ENCODE results near the gene PTPRCAP. TPM values are rescaled to one million over a fixed set of nuclear protein-coding genes. Genes with fewer than 3 reads are reported as not detected.

The PTPRCAP gene
- total and polyA plus RNA-seq, 2 donors from 2014 or later, result 4.7 to 20.3 TPM

DNA sequence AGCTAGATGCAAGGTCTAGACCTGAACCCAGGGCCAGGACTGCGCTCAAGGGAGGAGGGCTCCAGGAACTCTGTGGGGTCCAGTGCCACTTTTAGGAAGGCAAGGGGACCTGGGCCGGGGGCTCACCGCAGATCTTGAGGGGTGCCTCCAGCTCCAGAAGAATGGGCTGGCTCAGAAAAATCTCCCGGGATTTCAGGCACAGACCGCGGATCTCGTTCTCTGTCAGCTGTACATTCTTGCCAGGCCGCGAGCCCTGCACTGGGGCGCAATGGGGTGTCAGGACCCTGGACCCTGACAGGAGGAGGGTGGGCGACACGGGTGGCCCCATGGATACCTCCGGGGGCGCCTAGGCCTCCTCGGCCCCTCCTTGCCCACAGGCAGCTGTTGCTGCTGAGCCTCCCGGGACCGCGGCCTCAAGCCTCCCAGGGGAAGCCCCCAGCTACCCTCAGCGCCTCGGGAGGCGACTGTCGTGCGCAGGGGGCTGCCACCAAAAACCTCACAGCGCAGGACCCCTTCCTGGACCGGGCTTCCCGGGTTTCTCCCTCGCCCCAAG is 36.5 kb downstream of the PTPRCAP start:
- H3K9ac ChIP-seq (ENCODE audit: low read length in 3 of 3), result peak overlapping the region; percentile 13 to 92 (median 90)
- intact Hi-C loops (cut with DNase I), result no loop called here
- TF ChIP-seq, protein P1, sequence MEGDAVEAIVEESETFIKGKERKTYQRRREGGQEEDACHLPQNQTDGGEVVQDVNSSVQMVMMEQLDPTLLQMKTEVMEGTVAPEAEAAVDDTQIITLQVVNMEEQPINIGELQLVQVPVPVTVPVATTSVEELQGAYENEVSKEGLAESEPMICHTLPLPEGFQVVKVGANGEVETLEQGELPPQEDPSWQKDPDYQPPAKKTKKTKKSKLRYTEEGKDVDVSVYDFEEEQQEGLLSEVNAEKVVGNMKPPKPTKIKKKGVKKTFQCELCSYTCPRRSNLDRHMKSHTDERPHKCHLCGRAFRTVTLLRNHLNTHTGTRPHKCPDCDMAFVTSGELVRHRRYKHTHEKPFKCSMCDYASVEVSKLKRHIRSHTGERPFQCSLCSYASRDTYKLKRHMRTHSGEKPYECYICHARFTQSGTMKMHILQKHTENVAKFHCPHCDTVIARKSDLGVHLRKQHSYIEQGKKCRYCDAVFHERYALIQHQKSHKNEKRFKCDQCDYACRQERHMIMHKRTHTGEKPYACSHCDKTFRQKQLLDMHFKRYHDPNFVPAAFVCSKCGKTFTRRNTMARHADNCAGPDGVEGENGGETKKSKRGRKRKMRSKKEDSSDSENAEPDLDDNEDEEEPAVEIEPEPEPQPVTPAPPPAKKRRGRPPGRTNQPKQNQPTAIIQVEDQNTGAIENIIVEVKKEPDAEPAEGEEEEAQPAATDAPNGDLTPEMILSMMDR (IDR thresholded peaks at IDR 0.05; ENCODE audit: borderline replicate concordance, extremely low read depth, insufficient read depth), result no peak
- peaks cover 0 to 19% (median 2%) of the 10 kb centered on the region in 3 donors for H3K36me3 ChIP-seq (ENCODE audit: control insufficient read depth in 2 of 3, insufficient read depth in 3 of 3, low read length in 3 of 3)
- peak overlapping the region; percentile 5 to 83 (median 71) for H3K4me3 ChIP-seq (ENCODE audit: low read length in 3 of 3)
- no peaks in the 10 kb centered on the region for H3K27me3 ChIP-seq (ENCODE audit: control insufficient read depth, insufficient read depth, low read length)
- H3K27ac ChIP-seq (ENCODE audit: low read depth in 2 of 2, low read length in 2 of 2), result peak overlapping the region; percentile 74 to 88
- H3K9me3 ChIP-seq (ENCODE audit: control insufficient read depth in 2 of 3, insufficient read depth in 1 of 3, low read length in 3 of 3), result no peaks in the 10 kb centered on the region
- DNase-seq (no peak), FAIRE-seq (no peak)
- peaks cover 0 to 15% (median 5%) of the 10 kb centered on the region in 3 donors for H3K4me1 ChIP-seq (ENCODE audit: control insufficient read depth in 2 of 3, insufficient read depth in 2 of 3, low read depth in 1 of 3, low read length in 3 of 3)

DNA sequence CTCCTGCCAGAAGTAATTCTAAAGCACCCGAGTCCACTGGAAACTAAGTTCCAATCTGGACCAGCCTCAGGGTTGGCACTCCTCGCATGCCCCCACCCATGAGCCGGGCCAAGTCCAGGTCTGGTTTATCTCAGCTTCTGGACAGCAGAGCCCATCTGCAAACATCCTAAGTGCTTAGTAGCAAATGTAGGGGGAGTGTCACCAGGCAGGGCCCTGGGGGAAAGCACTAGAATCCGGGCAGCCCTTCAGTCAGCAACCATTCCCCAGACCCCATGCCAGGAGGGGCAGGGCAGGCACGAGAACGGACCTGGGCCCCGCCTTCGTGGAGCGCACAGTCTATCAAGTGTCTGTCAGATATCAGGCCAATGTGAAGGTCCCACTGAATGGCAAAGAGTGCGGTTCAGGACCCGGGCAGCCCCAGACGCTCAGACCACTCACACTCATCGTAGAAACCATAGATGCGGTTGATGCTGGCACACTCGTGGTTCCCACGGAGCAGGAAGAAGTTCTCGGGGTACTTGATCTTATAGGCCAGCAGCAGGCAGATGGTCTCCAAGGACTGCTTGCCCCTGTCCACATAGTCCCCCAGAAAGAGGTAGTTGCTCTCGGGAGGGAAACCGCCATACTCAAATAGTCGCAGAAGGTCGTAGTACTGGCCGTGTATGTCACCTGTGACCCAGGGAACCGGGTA is 37.1 kb downstream of the PTPRCAP start:
- Histone ChIP-seq H3K27ac (ENCODE audit: low read depth in 2 of 2, low read length in 2 of 2) (no peak overlapping the region), H3K4me1 (ENCODE audit: control insufficient read depth in 2 of 3, insufficient read depth in 2 of 3, low read depth in 1 of 3, low read length in 3 of 3) (peaks cover 0 to 15% (median 5%) of the 10 kb centered on the region in 3 donors), H3K27me3 (ENCODE audit: control insufficient read depth, insufficient read depth, low read length) (no peaks in the 10 kb centered on the region), H3K9me3 (ENCODE audit: control insufficient read depth in 2 of 3, insufficient read depth in 1 of 3, low read length in 3 of 3) (no peaks in the 10 kb centered on the region), H3K36me3 (ENCODE audit: control insufficient read depth in 2 of 3, insufficient read depth in 3 of 3, low read length in 3 of 3) (peaks cover 0 to 19% (median 2%) of the 10 kb centered on the region in 3 donors), H3K9ac (ENCODE audit: low read length in 3 of 3) (peak overlapping the region; percentile 13 to 92 (median 90)), H3K4me3 (ENCODE audit: low read length in 3 of 3) (peak overlapping the region; percentile 5 to 83 (median 71))
- TF ChIP-seq, protein P1 (IDR thresholded peaks at IDR 0.05; ENCODE audit: borderline replicate concordance, extremely low read depth, insufficient read depth), result no peak
- no peak for DNase-seq
- FAIRE-seq, result no peak
- intact Hi-C loops (cut with DNase I), result no loop called here

DNA sequence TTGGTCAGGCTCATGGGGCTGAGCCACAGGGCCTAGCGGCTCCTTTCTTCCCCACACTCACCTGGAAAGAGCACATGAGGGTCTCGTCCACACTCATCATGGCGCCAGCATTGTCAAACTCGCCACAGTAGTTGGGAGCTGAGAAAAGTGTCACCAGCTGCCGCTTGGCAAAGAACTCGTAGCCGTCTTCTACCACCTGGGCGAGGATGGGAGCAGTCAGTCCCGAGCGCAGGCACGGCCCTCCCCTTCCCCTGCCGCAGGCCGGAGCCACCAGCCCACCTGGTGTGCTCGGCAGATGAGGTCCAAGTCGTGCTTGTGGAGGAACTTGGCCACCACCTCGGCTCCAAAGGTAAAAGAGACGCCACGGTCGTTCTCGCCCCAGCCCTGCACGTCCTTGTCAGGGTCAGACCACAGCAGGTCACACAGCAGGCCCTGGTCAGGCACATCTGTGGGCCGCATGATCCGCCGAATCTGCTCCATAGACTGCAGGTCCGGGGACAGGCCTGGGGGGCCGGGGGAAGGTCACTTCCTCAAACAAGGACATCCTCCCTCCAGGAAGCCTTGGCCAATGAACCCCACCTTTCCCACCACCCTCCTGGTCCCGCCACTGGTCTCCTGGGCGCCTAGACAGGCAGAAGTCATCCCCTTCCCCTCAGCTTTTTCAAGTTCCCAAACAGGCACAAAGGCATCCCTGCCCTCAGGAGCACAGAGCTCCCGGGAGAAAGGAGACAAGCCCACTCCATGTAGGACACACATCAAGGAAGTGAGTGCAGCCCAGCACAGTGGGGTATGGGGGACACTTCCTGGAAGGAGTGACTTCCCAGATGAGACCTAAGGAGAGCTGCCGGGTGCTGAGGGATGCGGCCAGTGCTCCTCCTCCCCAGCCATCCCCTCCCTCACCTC is 38.6 kb downstream of the PTPRCAP start:
- TF ChIP-seq, protein P1 (IDR thresholded peaks at IDR 0.05; ENCODE audit: borderline replicate concordance, extremely low read depth, insufficient read depth), result no peak
- Histone ChIP-seq H3K9me3 (ENCODE audit: control insufficient read depth in 2 of 3, insufficient read depth in 1 of 3, low read length in 3 of 3) (no peaks in the 10 kb centered on the region), H3K4me3 (ENCODE audit: low read length in 3 of 3) (no peak overlapping the region), H3K36me3 (ENCODE audit: control insufficient read depth in 2 of 3, insufficient read depth in 3 of 3, low read length in 3 of 3) (peaks cover 0 to 19% (median 2%) of the 10 kb centered on the region in 3 donors), H3K27ac (ENCODE audit: low read depth in 2 of 2, low read length in 2 of 2) (no peak overlapping the region), H3K9ac (ENCODE audit: low read length in 3 of 3) (no peak overlapping the region), H3K27me3 (ENCODE audit: control insufficient read depth, insufficient read depth, low read length) (no peaks in the 10 kb centered on the region), H3K4me1 (ENCODE audit: control insufficient read depth in 2 of 3, insufficient read depth in 2 of 3, low read depth in 1 of 3, low read length in 3 of 3) (peaks cover 0 to 17% (median 5%) of the 10 kb centered on the region in 3 donors)
- DNase-seq, result no peak
- no peak for FAIRE-seq
- intact Hi-C loops (cut with DNase I), result no loop called here

All from kidney (tissue), 14 donors.